ENCODE data around the gene BLNK.

The BLNK gene

DNA sequence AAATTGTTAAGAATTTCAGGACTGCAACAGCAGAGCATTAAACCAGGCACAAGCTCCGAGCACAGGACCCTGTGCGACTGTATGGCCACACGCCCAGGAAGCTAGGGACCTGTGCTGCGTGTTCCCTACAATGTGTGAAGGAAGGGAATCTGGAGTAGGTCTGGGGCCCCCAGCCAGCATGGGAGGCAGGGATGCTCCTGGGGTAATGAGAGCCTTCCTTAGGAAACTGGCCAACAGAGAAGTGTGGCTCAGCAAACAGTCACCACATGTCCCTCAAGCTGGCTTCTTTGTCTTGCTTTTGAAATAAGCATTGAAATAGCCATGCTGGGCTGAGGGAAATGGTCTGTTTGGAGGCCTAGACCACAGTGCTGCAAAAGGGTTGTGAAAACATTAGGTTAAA lies 8.2 kb downstream of the BLNK start:
- no peak for DNase-seq

DNA sequence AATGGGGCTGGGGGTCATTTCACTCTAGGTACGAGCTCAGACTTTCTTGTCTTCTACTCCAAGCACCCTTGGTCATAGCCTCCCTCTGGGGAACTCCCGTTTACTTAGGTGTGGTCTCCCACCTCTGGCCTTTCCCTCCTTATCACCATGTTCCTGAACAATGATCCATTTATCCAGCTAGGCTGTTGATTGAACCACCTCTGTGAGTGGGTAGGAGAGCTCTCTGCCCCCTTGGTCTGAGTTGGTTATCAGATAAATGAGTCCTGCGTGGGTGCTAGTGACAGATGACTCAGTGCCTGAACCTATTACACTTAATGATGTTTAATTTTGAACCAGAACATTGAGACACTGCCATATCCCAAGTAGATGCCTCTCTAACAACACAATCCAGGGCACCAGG lies 9.4 kb downstream of the BLNK start:
- no peak for DNase-seq

DNA sequence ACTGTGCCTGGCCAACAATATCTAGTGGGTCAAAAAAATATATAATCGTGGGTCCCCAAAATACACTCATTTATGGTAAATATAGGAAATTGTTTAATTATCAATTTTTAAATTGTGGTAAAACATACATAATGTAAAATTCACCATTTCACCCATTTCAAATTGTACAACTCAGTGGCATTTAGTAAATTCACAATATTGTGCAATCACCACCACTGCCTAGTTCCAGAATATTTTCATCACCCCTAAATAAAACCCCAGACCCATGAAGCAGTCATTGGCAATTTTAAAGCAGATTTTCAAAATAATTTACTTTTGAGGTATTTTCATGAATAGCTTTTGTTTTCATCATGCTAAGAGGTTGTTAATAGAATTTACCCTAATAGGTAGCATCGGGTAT lies 10.2 kb downstream of the BLNK start:
- no peak for DNase-seq

DNA sequence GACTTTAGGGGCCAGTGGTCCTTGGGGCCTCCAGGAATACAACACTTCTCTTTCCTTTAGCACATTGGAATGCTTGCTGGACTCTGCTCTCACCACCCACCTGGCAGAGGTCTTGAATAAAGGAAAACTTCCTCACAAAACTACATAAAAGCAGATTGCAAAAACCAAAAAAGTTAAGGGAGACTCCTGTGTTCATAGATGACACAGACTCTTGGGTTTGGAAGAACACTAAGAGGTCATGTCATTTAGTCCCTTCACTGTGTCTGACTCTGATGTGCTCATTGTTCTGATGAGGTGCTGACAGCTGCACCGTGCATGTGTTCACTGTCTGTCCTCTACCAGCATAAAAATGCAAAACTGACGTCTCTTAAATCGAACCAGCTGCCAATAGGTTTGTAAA lies 11.4 kb downstream of the BLNK start:
- no peak for DNase-seq

DNA sequence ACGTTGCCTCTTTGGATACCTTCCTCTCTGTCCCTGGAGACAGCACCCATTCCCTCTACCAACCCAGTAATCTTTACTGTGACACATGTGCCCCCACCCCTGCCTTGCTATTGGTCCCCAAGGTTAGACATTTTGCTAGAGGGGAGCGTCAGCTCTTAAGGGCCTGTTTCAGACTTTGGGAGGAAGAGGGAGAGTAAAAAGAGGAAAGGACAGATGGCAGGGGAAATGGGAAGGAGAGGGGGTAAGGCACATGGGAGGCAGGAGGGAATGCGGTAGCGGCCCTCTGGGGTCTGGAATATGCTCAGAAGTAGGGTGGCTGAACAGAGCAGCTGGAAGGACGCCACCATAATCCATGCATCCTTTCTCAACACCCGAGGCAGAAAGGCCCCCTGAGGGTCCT lies 12.2 kb downstream of the BLNK start:
- no peak for DNase-seq

DNA sequence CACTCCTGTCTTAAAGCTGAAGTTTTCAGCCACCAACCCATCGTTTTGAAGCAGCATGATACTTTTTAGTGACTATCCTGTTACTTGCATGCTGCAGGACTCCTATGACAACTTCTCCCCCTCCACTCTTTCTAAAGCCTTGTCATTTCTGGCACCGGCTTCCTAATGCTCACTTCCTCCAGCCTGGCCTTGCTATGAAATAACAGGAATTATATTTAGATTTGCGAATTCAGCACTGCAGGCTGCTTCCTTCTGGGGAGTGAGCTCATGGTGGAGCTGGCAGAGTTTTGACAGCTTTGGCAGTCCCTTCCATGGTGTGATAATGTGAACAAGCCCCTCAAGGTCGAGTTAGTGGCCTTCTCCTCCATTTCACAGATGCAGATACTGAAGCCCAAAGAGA lies 13.4 kb downstream of the BLNK start:
- no peak for DNase-seq

DNA sequence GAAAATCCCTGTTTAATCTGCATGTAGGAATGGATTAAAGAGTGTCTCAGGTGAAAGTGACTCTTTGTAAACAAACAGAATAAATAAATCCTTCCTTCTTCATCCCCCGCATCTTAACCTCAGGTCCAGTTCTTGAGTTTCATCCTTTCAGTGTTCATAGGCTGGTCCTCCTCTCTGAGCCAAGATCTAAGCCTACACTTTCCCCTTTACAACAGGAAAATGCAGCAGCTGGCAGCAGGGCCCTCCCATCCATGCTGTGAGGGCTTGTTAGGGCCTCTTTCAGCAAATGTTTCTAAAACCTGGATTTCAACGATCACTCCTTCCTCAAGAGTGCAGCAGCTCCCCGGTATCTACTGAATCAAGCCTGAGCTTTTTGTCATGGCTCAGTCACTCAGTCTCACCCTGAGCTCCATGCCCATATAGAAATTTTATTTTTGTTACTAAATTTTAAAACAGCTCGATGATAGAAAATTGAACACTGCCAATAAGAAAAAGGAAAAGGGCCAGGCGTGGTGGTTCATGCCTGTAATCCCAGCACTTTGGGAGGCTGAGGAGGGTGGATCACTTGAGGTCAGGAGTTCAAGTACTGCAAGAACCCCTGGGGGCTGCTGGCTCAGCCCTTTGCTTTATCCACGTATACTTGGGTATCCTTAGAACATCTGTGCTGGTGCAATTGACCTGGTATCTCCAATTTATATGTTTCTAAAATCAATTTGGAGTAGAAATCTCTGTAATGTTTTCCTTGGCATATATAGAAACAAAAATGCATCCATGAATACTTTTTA lies 15.6 kb downstream of the BLNK start:
- DNase-seq, result no peak

DNA sequence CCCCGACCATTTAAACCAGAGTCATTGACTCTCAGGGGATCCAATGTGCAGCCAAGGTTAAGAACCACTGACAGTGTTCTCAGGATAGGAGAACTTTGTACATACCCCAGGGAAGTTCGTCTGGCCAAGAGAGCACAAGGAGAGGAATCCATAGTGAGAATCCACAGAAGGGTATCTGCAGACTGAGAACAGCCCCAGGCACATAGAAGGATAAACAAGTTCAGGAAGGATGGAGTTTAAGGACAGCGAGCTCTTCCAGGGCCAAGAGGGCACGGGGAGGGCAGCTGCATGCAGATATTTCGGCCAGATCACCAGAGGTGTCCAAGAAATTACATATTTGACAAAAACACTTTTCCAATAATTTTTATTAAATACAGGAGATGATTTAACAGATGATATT lies 16.4 kb downstream of the BLNK start:
- no peak for DNase-seq

DNA sequence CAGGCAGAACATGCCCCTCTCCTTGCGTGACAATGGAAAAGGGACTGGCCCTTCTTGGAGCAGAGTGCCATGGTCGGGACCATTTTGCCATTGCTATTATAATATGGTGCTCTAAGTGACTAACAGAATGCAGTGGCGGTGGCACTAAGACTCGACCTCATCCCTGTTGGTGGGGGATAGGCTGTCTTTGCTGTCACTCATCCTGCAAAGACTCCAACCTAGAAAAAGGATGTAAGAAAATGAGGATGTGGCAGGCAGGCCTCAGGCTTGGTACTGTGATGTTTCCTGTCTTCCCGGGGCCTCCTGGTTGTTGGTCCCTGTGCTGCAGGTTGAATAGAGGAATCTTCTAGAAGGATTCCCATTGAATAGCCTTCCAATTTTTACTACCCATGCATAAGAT lies 18.6 kb downstream of the BLNK start:
- no peak for DNase-seq

DNA sequence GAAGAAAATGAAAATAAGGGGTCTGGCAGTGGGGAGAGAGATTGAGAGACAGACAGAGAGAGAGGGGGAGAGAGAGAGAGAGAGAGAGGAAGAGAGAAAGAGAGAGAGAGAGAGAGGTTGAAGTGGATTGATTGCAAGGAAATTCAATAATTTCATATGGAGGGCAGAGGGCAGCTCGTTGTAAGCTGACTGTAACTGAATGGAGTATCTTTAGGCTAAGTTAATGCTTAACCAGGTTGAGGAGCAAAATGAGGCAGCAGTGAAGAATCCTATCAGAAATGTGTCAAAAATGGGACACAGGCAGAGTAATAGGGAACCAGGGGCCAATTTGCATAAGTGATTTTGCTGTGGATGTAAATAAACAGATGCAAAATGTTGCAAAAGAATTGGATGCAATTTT lies 21.0 kb downstream of the BLNK start:
- no peak for DNase-seq

DNA sequence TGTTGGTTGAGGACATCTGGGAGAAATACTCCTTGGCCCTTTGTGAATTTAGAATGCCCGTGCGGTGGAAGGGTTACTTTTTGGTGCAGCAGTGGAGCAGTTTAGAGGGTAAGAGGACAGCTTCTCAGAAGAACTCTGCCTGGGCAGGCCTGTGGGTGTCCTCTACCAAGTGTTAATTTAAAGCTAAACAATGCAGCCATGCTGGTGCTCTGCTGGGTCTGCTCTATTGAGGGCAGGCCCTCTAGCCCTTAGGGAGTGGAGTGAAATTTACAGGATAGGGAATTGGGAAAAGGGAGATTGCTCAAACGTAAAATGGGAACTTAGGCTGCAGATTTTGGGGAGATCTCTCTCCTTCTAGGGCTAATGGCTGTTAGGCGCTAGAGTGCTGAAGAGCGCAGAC lies 22.1 kb downstream of the BLNK start:
- no peak for DNase-seq

DNA sequence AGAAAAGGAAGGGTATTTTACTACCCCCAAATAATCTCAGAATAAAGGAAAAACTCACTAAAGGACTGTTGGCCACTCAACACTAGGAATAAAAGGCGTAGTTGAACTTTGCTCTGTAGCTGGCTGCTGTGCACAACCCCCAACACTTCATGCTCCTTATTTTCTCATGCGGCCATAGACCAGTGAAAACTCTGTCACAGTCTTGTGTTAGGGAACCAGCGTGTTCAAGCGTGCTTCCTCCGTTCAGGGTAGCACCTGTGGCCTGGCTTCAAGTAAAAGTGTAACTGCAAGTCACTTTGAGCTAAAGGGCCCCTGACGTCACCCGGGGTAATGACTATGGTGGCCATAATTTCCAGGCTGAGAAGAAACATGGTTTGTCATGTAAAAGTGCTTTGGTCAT lies 27.0 kb downstream of the BLNK start:
- no peak for DNase-seq

DNA sequence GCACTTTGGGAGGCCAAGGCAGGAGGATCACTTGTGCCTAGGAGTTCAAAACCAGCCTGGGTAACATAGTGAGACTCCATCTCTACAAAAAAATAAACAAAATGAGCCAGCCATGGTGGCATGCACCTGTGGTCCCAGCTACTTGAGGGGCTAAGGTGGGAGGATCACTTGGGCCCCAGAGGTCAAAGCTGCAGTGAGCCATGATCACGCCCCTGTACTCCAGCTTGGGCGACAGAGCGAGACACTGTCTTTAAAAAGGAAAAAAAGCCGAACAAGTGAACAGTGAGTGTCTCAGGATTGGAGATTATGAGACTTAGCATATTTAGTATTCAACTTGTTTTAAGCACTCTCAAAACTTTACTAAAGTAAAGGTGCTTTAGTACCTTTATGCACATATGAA lies 28.1 kb downstream of the BLNK start:
- no peak for DNase-seq

DNA sequence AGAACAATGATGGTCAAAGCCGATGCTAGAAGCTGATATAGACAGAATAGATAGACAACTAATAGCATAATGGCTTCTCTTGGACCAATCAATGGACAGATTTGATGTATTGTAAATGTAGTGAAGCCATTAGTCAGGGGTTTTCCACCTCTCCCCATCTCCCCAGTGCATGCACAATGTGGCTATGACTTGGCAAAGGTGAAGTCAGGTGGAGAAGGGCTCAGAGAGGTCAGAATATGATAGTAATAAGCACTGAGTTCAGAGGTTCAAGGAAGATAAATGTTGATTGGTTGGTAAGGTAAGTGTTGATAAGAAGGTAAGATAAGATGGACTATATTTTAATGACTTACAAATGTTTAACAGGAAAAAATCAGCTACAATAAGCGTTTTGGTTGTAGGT lies 28.5 kb downstream of the BLNK start:
- DNase-seq, result no peak

DNA sequence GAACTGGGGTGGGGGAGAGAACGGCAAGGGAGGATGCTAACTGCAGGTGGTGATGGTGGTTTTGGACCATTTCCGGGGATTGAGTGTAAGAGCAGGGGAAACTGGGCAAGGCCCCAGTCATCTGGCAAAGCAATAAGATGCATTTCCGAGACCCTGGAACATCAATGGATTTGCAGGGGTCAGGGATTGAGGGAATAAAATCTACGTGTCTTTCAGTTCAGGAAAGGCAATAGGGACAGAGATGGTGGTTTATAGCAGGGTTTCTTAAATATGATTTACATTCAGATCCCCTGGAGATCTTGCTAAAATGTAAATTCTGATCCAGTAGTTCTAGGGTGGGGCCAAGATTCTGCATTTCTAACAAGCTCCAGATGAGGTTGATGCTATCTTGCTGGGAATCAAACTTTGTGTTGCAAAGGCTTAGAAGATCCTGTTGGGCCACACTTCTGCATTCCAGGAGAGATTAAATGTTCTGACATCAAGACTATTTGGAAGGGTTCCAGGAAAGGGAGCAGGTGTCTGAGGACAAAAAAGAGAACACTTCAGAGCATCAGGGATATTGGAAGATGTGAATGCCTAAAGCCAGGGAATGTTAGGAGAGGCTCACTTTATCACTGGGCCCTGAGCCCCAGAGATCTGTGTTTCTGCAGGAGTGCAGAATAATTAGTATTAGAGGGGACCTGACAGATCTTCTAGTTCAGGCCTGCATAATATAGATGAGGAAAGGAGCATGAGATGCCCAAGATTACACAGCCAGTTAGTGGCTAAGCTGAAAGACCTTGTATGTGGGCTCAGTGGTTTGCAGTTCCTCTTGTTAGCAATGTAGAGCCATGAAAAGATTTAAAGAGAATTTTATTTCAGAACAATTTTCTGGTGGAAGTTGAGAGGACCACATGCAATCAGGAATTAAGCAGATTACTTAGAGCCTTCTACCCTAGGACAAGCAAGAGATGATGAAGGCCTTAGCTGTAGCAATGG lies 32.4 kb downstream of the BLNK start:
- no peak for DNase-seq

DNA sequence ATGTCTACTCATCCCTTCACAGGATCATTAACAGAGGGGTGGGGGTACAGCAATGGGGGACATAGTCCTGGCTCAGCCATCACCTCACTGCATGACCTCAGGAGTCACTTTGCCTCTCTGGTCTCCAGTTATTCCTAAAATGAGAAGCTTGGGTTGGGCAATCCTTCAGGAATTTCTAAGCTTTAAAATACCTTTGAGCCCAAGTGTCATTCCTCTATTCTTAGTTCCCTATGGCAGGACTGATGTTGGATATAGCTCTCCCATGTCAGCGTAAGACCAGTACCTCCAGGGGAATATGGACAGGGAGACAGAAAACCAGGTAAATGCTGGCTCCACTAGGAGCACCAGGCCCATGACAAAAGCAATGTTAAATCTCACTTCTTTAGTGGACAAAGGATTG lies 34.5 kb downstream of the BLNK start:
- no peak for DNase-seq

DNA sequence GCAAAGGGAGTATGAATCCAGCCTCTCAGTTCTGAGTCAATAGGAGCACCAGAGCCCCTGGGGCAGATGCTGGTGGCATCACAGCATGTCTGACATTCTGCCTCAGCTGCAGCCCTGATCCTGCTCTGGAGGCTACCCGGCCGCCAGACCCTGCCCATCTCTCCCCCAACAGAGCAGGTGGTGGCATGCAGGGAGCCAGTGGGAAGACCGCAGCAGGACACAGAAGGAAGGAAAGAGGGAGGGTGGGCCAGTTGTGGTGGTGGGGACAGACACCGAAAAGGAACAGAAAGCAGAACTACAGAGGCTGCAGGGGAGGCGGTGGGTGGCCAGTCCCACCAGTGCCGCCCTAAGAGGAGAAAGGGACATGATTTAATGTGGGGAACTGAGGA lies 35.3 kb downstream of the BLNK start:
- no peak for DNase-seq

DNA sequence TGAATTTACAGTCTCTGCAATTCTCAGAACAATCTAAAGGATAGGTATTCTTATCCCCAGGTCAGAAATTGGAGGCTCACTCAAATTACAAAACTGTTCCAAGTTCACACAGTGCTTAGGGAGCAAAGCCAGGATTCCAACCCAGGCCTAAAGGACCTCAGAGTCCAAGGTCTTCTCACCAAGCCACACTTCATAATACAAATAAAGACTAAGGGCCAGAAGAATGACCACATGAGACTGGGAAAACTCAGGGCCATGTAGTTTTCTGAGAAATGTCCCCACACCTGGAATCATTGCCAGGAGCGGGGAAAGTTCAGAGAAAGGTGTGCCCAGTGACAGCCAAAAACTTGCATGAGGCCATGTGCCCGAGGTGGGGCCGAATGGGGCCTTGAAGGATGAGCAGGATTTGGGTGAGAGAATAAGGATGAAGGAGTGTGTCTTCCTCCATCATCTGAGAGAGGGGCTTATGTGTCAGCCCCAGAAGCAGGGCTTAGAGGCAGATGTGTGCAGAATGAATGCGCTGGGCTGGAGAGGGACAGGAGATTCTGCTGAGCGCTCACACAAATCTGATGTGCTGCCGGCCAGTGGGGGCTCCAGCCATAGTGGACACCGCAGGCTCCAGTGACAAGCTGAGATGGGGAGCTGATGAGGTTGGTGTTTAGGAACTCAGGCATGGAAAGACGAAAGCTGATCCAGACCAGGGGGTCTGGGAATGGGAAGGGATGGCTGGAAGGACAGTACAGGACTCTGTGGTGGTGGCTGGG lies 35.9 kb downstream of the BLNK start:
- DNase-seq, result no peak

DNA sequence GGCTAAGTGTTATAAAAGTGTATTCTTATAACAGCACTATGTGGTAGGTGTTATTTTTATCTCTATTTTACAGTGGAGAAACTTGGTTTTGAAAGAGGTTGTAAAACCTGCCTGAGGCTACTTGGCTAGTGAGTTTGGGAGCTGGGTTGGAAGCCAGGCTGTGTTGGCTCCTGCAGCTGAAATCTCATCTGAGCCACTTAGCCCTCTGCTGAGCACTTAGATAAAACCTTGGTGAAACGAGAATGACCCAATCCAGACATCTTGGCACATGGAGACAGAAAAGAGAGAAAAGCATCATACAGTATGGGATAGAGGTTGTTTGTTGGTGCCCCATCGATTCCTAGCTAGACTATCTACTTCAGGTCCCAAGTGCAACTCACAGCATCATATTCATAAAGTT lies 37.4 kb downstream of the BLNK start:
- DNase-seq, result no peak

DNA sequence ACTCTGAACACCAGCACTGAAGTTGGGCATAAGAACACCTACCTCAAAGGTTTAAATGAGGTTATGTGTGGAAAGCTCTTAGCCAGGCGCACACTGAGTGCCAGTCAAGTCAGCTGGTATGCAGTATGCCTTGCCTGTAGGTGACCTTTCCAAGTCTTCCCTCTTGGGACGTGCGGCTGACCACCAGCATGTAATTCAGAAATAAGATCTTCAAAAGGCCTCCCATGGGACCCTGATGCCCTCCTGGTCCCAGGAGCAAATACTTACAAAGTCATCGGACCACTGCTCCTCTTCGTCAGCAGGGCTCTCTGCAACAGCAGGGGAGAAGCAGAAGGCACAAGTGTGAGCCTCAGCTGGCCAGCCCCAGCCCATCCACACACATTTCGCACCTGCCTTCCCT lies 40.8 kb downstream of the BLNK start:
- DNase-seq, result no peak

DNA sequence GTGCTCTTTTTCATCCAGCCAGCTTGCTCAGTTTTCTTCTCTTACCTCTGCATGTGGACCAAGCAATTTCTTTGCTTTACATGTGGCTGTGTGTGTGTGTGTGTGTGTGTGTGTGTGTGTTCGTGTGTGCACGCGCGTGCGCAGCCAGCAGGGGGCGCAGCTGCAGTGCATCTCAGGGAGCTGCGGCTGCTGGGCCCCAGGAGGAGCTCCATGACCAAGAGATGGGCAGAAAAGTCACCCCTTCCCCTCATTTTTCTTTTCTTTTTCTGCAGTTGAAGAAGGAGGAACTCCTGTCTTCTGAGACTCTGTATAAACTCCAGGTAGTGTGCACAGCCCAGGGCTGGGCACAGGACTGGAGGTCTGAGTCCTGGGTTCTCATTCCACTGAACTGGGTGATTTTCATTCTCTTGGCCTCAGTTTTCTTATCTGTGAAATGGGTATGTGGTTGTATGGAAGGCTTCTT lies 41.8 kb downstream of the BLNK start:
- DNase-seq, result peak; percentile 67

DNA sequence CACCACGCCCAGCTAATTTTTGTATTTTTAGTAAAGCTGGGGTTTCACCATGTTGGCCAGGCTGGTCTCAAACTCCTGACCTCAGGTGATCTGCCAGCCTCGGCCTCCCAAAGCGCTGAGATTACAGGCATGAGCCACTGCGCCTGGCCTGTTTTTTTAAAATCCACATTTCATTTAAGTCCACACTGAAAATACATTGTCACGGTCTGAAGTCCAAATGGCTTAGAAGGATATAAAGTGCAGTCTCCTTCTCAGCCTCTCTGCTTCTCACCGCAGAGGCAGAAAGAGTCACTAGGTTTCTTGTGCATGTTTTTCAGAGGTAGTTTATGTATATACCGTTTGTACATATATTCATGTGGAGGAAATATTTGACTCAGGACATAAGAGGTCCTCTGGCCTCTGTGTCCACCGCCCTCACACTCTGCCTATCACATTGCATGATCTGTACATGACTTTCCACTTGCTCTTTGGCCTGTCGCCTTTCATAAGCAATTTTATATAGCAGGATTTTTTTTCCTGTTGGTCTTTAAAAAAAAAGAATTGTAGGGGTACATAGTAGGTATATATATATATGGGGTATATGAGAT lies 42.9 kb downstream of the BLNK start:
- DNase-seq, result no peak

DNA sequence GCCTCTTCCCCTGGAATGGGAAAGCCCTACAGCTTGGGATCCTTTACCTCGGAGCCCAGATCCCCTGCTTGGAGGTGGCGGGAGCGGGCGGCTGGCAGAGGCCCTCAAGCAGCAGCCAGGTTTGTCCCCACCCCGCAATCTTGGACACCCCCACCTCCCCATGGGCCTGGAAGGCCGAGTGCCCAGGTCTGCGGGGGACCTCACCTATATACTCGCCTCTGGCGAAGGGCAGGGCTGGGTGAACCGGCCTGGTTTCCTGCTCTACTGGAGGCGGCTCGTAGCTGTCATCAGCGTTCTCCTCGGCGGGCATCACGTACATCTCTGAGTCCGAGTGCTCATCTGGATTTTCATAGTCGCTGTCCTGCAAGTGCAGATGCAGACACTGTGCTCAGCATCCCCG lies 44.2 kb downstream of the BLNK start:
- no peak for DNase-seq
